WTC11 (cell line): Measurements from ENCODE around the gene MAST4.

Source experiments
- CBFB ChIP-seq: sonication (generic); formaldehyde crosslinking; IDR thresholded peaks from 2 replicates; pipeline ENCODE4 v1.8.1; 2022; ENCODE audit warnings: mild to moderate bottlenecking, low read depth, missing genetic modification reagents
- ETV6 ChIP-seq: sonication (generic); formaldehyde crosslinking; IDR thresholded peaks from 2 replicates; pipeline ENCODE4 v1.8.1; 2022; ENCODE audit warnings: mild to moderate bottlenecking, missing genetic modification reagents
- FOXP4 ChIP-seq: sonication (generic); formaldehyde crosslinking; IDR thresholded peaks from 2 replicates; pipeline ENCODE4 v1.8.0; 2022; ENCODE audit warnings: mild to moderate bottlenecking, missing genetic modification reagents
- JUN ChIP-seq: sonication (generic); formaldehyde crosslinking; IDR thresholded peaks from 2 replicates; pipeline ENCODE4 v1.8.0; 2023; ENCODE audit warnings: mild to moderate bottlenecking, missing genetic modification reagents
- TCF7 ChIP-seq: sonication (generic); formaldehyde crosslinking; IDR thresholded peaks from 2 replicates; pipeline ENCODE4 v1.8.0; 2022; ENCODE audit warnings: mild to moderate bottlenecking, low read depth, missing genetic modification reagents, moderate library complexity
- ZNF121 ChIP-seq: sonication (generic); formaldehyde crosslinking; IDR thresholded peaks from 2 replicates; pipeline ENCODE4 v1.8.0; 2023; ENCODE audit warnings: missing genetic modification reagents
- TF ChIP-seq, protein P1 (sequence below): sonication (generic); formaldehyde crosslinking; IDR thresholded peaks from 2 replicates; pipeline ENCODE4 v1.8.0; 2022; ENCODE audit warnings: mild to moderate bottlenecking, missing genetic modification reagents
- TF ChIP-seq, protein P2 (sequence below): fragments of 200-600 bp; IDR thresholded peaks from 2 replicates; pipeline ENCODE4 v1.8.0; 2022; ENCODE audit warnings: antibody characterized with exemption
- TF ChIP-seq, protein P3 (sequence below): sonication (generic); formaldehyde crosslinking; IDR thresholded peaks from 2 replicates; pipeline ENCODE4 v1.8.0; 2023; ENCODE audit warnings: mild to moderate bottlenecking, missing genetic modification reagents
- TF ChIP-seq, protein P4 (sequence below): sonication (generic); formaldehyde crosslinking; IDR thresholded peaks from 2 replicates; pipeline ENCODE4 v1.8.1; 2022; ENCODE audit warnings: missing genetic modification reagents, borderline replicate concordance

DNA sequence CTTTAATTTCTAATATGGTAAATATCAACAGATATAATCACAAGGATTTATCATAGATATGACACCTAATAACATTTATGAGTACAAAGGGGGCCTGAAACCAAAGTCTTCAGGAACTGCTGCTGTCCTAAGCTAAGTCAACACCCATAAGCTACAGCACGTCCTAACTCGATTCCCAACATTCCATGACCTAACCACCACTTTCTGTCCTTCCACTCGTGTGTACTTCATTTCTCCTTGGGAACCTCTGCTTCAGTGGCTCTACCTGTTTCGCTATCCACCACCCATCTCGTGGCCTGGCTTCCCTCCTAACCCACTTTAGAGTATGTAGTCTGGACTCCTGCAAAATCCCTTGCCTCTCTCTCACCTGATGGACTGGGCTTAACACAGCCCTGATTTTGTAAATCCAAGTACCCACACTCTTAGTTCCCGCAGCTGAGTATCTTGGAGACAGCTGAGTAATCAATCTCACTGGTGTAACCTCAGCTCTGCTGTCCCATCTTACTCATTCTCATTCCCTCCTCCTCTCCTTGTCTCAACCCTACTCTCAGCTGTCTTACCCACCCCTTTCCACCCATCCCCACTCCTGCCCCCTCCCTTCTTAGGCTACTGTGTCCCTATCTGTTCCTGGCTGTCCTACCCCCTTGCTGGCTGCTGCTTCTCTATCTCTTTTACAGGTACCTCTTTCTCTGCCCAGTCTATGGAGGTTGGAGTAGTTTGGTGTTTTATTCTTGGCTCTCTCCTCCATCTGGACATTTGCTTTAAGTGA, 101.8 kb downstream of the MAST4 start:
- TF ChIP-seq ZNF121 (CRISPR knock-in tag): no peak
- TF ChIP-seq CBFB (CRISPR knock-in tag): no peak
- TF ChIP-seq, protein P1, sequence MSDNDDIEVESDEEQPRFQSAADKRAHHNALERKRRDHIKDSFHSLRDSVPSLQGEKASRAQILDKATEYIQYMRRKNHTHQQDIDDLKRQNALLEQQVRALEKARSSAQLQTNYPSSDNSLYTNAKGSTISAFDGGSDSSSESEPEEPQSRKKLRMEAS (CRISPR knock-in tag): no peak
- no peak for TF ChIP-seq ETV6
- TF ChIP-seq, protein P2, sequence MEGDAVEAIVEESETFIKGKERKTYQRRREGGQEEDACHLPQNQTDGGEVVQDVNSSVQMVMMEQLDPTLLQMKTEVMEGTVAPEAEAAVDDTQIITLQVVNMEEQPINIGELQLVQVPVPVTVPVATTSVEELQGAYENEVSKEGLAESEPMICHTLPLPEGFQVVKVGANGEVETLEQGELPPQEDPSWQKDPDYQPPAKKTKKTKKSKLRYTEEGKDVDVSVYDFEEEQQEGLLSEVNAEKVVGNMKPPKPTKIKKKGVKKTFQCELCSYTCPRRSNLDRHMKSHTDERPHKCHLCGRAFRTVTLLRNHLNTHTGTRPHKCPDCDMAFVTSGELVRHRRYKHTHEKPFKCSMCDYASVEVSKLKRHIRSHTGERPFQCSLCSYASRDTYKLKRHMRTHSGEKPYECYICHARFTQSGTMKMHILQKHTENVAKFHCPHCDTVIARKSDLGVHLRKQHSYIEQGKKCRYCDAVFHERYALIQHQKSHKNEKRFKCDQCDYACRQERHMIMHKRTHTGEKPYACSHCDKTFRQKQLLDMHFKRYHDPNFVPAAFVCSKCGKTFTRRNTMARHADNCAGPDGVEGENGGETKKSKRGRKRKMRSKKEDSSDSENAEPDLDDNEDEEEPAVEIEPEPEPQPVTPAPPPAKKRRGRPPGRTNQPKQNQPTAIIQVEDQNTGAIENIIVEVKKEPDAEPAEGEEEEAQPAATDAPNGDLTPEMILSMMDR: no peak
- no peak for TF ChIP-seq FOXP4
- TF ChIP-seq, protein P3, sequence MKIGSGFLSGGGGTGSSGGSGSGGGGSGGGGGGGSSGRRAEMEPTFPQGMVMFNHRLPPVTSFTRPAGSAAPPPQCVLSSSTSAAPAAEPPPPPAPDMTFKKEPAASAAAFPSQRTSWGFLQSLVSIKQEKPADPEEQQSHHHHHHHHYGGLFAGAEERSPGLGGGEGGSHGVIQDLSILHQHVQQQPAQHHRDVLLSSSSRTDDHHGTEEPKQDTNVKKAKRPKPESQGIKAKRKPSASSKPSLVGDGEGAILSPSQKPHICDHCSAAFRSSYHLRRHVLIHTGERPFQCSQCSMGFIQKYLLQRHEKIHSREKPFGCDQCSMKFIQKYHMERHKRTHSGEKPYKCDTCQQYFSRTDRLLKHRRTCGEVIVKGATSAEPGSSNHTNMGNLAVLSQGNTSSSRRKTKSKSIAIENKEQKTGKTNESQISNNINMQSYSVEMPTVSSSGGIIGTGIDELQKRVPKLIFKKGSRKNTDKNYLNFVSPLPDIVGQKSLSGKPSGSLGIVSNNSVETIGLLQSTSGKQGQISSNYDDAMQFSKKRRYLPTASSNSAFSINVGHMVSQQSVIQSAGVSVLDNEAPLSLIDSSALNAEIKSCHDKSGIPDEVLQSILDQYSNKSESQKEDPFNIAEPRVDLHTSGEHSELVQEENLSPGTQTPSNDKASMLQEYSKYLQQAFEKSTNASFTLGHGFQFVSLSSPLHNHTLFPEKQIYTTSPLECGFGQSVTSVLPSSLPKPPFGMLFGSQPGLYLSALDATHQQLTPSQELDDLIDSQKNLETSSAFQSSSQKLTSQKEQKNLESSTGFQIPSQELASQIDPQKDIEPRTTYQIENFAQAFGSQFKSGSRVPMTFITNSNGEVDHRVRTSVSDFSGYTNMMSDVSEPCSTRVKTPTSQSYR (CRISPR knock-in tag): no peak
- no peak for TF ChIP-seq TCF7 (CRISPR knock-in tag)
- TF ChIP-seq JUN: no peak
- TF ChIP-seq, protein P4, sequence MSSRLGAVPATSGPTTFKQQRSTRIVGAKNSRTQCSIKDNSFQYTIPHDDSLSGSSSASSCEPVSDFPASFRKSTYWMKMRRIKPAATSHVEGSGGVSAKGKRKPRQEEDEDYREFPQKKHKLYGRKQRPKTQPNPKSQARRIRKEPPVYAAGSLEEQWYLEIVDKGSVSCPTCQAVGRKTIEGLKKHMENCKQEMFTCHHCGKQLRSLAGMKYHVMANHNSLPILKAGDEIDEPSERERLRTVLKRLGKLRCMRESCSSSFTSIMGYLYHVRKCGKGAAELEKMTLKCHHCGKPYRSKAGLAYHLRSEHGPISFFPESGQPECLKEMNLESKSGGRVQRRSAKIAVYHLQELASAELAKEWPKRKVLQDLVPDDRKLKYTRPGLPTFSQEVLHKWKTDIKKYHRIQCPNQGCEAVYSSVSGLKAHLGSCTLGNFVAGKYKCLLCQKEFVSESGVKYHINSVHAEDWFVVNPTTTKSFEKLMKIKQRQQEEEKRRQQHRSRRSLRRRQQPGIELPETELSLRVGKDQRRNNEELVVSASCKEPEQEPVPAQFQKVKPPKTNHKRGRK (CRISPR knock-in tag): no peak
